ENCODE measurements around the gene MAST2. TPM values are rescaled to one million over a fixed set of nuclear protein-coding genes. Genes with fewer than 3 reads are reported as not detected.

MAST2 gene
- total and polyA plus RNA-seq, 9 of the 15 experiments (the other 6 are each of a cell fraction or from before 2014, with no cell fraction given), result 0.73 to 32.0 (median 17.8) TPM

DNA sequence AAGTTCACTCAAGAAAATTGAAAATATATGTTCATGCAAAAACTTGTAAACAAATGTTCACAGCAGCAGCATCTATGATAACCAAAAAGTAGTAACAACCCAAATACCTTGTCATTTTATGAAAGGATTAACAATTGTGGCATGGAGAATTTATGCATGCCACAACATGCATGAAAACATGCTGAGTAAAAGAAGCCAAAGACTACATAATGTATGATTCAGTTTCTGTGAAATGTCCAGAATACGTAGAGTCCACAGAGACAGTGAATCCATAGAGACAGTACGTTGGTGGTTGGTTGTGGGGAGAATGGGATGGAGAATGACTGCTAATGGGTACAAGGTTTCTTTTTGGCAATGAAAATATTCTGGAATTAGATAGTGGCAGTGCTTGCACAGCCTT lies 148.7 kb downstream of the MAST2 start:
- no peak overlapping the region for H3K9ac ChIP-seq (ENCODE audit: insufficient read depth in 1 of 2, low read depth in 2 of 2, low read length in 2 of 2)
- POLR2A ChIA-PET, result no interaction called here
- 73% methylated on average over 2 of the region's 2 CpGs for WGBS (ENCODE audit: insufficient coverage, low coverage, missing lambda C conversion rate)
- H3K9me1 ChIP-seq (ENCODE audit: control insufficient read depth, insufficient read depth, low read length), result no peaks in the 10 kb centered on the region
- FAIRE-seq (no peak), ATAC-seq (no peak), DNase-seq (ENCODE audit: extremely low read depth in 1 of 4, low spot score in 3 of 4) (no peak)
- TF ChIP-seq ZNF79 (CRISPR knock-in tag; IDR thresholded peaks at IDR 0.05; ENCODE audit: low read depth), result no peak
- TF ChIP-seq NR2C1 (IDR thresholded peaks at IDR 0.05), result no peak
- TF ChIP-seq NR2C1 (tag; IDR thresholded peaks at IDR 0.05), result no peak
- H3K9me3 ChIP-seq (replicated peaks; ENCODE audit: control insufficient read depth, insufficient read depth, low read depth, low read length), result no peaks in the 10 kb centered on the region
- peaks cover 0 to 7% of the 10 kb centered on the region in 2 experiments; a peak in 3 of 5 replicates for H3K4me1 ChIP-seq (replicated peaks in 1 of 2; ENCODE audit: control insufficient read depth in 2 of 2, insufficient read depth in 2 of 2, low read length in 2 of 2)
- no peak overlapping the region for H3K27ac ChIP-seq (ENCODE audit: extremely low read depth, low read depth, low read length)
- no peak overlapping the region for H2AFZ ChIP-seq (ENCODE audit: low read depth, low read length)
- in situ Hi-C loops (cut with MboI), result no loop called here
- H3K36me3 ChIP-seq (ENCODE audit: control insufficient read depth, insufficient read depth, low read length), result no peaks in the 10 kb centered on the region
- H4K20me1 ChIP-seq (replicated peaks; ENCODE audit: control insufficient read depth, insufficient read depth, low read length), result no peaks in the 10 kb centered on the region
- H3K4me2 ChIP-seq (ENCODE audit: insufficient read depth, low read length), result no peak overlapping the region
- no peak overlapping the region for H3K4me3 ChIP-seq
- no peaks in the 10 kb centered on the region for H3K27me3 ChIP-seq (ENCODE audit: control insufficient read depth in 2 of 2, insufficient read depth in 2 of 2, low read length in 2 of 2)
- no peaks in the 10 kb centered on the region for H3K79me2 ChIP-seq (ENCODE audit: control insufficient read depth, insufficient read depth, low read length)
- BruUV-seq (replicated peaks), result no TSS peak
- intact Hi-C loops (cut with micrococcal nuclease), result no loop called here
- CTCF ChIA-PET (ENCODE audit: low intra/inter-chr PET ratio), result no interaction called here

DNA sequence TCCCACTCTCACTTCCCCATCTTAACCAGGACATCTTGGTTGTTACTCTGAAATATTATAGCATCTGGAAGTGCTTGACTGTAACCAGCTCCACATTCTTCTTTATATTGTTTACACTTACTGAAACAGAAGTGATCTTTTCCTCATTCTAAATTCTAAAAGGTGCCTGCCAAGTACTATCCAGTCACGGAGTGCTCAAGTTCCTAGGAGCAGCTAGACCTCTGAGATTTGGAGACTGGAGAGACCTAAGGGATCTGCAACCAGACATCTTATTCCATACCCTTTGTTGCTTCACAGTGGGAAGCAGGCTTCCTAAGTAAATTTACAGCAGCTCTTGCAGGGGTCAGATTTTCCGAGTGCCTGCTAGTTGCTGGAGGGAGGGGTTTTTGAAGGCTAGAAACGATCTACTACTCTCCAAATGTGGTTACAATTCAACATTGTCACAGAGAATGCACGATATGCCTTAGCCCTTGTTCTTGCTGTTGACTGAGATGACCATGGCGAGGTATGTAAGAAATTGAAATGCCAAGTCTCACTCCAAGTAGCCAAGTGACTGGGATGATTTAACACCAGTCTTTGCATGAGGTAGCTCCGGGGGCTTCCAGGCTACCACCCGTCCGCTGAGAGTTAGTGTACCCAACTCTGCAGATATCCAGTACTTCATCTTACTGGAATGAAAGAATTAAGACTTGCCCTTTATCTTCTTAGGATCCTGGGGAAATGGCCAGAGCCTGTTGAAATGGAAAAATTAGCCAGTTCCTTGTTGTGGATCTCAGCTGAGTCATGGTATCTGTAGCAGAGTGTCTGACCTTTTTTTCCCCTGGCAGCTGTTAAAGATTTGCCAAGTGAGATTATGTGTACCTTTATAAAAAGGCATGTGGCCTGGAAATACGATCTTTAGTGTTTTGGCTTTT lies 150.8 kb downstream of the MAST2 start:
- WGBS (ENCODE audit: insufficient coverage, low coverage, missing lambda C conversion rate), result 47% methylated on average over 9 of the region's 9 CpGs
- intact Hi-C loops (cut with micrococcal nuclease) (no loop called here), in situ Hi-C loops (cut with MboI) (no loop called here)
- no peaks in the 10 kb centered on the region for H3K79me2 ChIP-seq (ENCODE audit: control insufficient read depth, insufficient read depth, low read length)
- ATAC-seq (peak; percentile 71), FAIRE-seq (peak; percentile 60), DNase-seq (ENCODE audit: extremely low read depth in 1 of 4, low spot score in 3 of 4) (peak in 2 of 4 experiments; percentile 33 to 46)
- H3K4me3 ChIP-seq, result no peak overlapping the region
- H3K4me2 ChIP-seq (ENCODE audit: insufficient read depth, low read length), result no peak overlapping the region
- H3K9ac ChIP-seq (ENCODE audit: insufficient read depth in 1 of 2, low read depth in 2 of 2, low read length in 2 of 2), result no peak overlapping the region
- no peaks in the 10 kb centered on the region for H4K20me1 ChIP-seq (replicated peaks; ENCODE audit: control insufficient read depth, insufficient read depth, low read length)
- ChIA-PET CTCF (ENCODE audit: low intra/inter-chr PET ratio) (no interaction called here), POLR2A (interaction anchor here (0.9 to 1.1 kb wide), 3 partner anchors 9 to 432 kb away, joined by 3 to 4 read pairs (median 4); partner anchors contain the start of gene PRDX1)
- no peaks in the 10 kb centered on the region for H3K9me1 ChIP-seq (ENCODE audit: control insufficient read depth, insufficient read depth, low read length)
- H3K27me3 ChIP-seq (ENCODE audit: control insufficient read depth in 2 of 2, insufficient read depth in 2 of 2, low read length in 2 of 2), result no peaks in the 10 kb centered on the region
- H3K9me3 ChIP-seq (replicated peaks; ENCODE audit: control insufficient read depth, insufficient read depth, low read depth, low read length), result no peaks in the 10 kb centered on the region
- no peak overlapping the region for H2AFZ ChIP-seq (ENCODE audit: low read depth, low read length)
- H3K27ac ChIP-seq (ENCODE audit: extremely low read depth, low read depth, low read length), result 0 out of 3 replicates have a peak overlapping the region, but pooled peaks have one; percentile 19
- BruUV-seq (replicated peaks), result no TSS peak
- no peaks in the 10 kb centered on the region for H3K36me3 ChIP-seq (ENCODE audit: control insufficient read depth, insufficient read depth, low read length)
- H3K4me1 ChIP-seq (replicated peaks in 1 of 2; ENCODE audit: control insufficient read depth in 2 of 2, insufficient read depth in 2 of 2, low read length in 2 of 2), result peaks cover 0 to 7% of the 10 kb centered on the region in 2 experiments; a peak in 3 of 5 replicates
- TF ChIP-seq L3MBTL2 (IDR thresholded peaks at IDR 0.05) (peak; percentile 45; the same call in 1 of the 2 replicates), NELFE (IDR thresholded peaks at IDR 0.05; ENCODE audit: insufficient read depth, insufficient read length) (no peak), HNRNPL (IDR thresholded peaks at IDR 0.05; ENCODE audit: low read depth, low read length) (no peak), BRCA1 (IDR thresholded peaks at IDR 0.05) (no peak), BRCA1 (CRISPR knock-in tag; IDR thresholded peaks at IDR 0.05) (no peak), ARID1B (IDR thresholded peaks at IDR 0.05) (peak; percentile 54), ZNF408 (CRISPR knock-in tag; IDR thresholded peaks at IDR 0.05; ENCODE audit: low read depth) (no peak), NUFIP1 (IDR thresholded peaks at IDR 0.05; ENCODE audit: partially characterized antibody) (no peak)
- TF ChIP-seq, protein P1, sequence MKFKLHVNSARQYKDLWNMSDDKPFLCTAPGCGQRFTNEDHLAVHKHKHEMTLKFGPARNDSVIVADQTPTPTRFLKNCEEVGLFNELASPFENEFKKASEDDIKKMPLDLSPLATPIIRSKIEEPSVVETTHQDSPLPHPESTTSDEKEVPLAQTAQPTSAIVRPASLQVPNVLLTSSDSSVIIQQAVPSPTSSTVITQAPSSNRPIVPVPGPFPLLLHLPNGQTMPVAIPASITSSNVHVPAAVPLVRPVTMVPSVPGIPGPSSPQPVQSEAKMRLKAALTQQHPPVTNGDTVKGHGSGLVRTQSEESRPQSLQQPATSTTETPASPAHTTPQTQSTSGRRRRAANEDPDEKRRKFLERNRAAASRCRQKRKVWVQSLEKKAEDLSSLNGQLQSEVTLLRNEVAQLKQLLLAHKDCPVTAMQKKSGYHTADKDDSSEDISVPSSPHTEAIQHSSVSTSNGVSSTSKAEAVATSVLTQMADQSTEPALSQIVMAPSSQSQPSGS (CRISPR knock-in tag; IDR thresholded peaks at IDR 0.05), result no peak
- TF ChIP-seq, protein P2, sequence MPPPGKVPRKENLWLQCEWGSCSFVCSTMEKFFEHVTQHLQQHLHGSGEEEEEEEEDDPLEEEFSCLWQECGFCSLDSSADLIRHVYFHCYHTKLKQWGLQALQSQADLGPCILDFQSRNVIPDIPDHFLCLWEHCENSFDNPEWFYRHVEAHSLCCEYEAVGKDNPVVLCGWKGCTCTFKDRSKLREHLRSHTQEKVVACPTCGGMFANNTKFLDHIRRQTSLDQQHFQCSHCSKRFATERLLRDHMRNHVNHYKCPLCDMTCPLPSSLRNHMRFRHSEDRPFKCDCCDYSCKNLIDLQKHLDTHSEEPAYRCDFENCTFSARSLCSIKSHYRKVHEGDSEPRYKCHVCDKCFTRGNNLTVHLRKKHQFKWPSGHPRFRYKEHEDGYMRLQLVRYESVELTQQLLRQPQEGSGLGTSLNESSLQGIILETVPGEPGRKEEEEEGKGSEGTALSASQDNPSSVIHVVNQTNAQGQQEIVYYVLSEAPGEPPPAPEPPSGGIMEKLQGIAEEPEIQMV (tag; conservative IDR thresholded peaks at IDR 0.05; ENCODE audit: low read depth), result no peak
